ENCODE results near the gene RTL10.
"Not testable (repeated sequence)": the region's sequence is repeated elsewhere in the genome, so short reads cannot be mapped to it uniquely, and the experiment has no call there.

The RTL10 gene

GRCh38 chr22:19888131-19888746, 33.6 kb upstream of the RTL10 start:
- no peak for DNase-seq (ENCODE audit: low spot score)

- DNase-seq (ENCODE audit: low spot score) = no peak
These were observed 32.7 kb upstream of the RTL10 start for GRCh38 chr22:19887256-19887985.

- DNase-seq (ENCODE audit: low spot score) = no peak
These were observed 32.1 kb upstream of the RTL10 start for GRCh38 chr22:19886605-19887255.

GRCh38 chr22:19885841-19886592, 31.3 kb upstream of the RTL10 start:
- DNase-seq (ENCODE audit: low spot score) = no peak

GRCh38 chr22:19884954-19885751, 30.5 kb upstream of the RTL10 start:
- DNase-seq (ENCODE audit: low spot score) = no peak

- DNase-seq (ENCODE audit: low spot score) = no peak
These were observed 29.7 kb upstream of the RTL10 start for GRCh38 chr22:19884161-19884953.

- DNase-seq (ENCODE audit: low spot score) = not testable (repeated sequence)
These were observed 28.8 kb upstream of the RTL10 start for GRCh38 chr22:19883446-19883845.

GRCh38 chr22:19882446-19883381, 28.0 kb upstream of the RTL10 start:
- DNase-seq (ENCODE audit: low spot score) = no peak

- peak; percentile 90 for DNase-seq (ENCODE audit: low spot score)
These were observed 26.3 kb upstream of the RTL10 start for GRCh38 chr22:19880786-19881569.

GRCh38 chr22:19879992-19880785, 25.5 kb upstream of the RTL10 start:
- no peak for DNase-seq (ENCODE audit: low spot score)

- no peak for DNase-seq (ENCODE audit: low spot score)
These were observed 24.9 kb upstream of the RTL10 start for GRCh38 chr22:19879643-19879991.

- no peak for DNase-seq (ENCODE audit: low spot score)
These were observed 24.5 kb upstream of the RTL10 start for GRCh38 chr22:19879246-19879570.

- peak; percentile 48 for DNase-seq (ENCODE audit: low spot score)
These were observed 24.0 kb upstream of the RTL10 start for GRCh38 chr22:19878461-19879245.

GRCh38 chr22:19877626-19878339, 23.1 kb upstream of the RTL10 start:
- DNase-seq (ENCODE audit: low spot score) = no peak

- no peak for DNase-seq (ENCODE audit: low spot score)
These were observed 22.4 kb upstream of the RTL10 start for GRCh38 chr22:19876941-19877625.

GRCh38 chr22:19876314-19876940, 21.8 kb upstream of the RTL10 start:
- DNase-seq (ENCODE audit: low spot score) = peak; percentile 47

All from ecto neural progenitor cell (in vitro differentiated cells).